MM.1S (cell line): Measurements from ENCODE around the gene HBP1.

Source experiments
- DNase-seq: peaks from one replicate; pipeline ENCODE4 v3.0.0-alpha.2; 2015
- H2AFZ ChIP-seq: fragments of 300-600 bp; sonication (generic); 2 replicates; pipeline ENCODE4 v1.6.0; 2016; ENCODE audit warnings: antibody characterized with exemption, low read length
- H3F3A ChIP-seq: fragments of 300-600 bp; sonication (generic); 2 replicates; pipeline ENCODE4 v1.6.1; 2016; ENCODE audit warnings: mild to moderate bottlenecking, antibody characterized with exemption, low read length, moderate library complexity, mixed read lengths; ENCODE audit not compliant: insufficient read depth
- H3K27ac ChIP-seq: fragments of 300-600 bp; sonication (generic); 2 replicates; pipeline ENCODE4 v1.5.1; 2016; ENCODE audit warnings: mild to moderate bottlenecking, low read length
- H3K27me3 ChIP-seq: fragments of 300-600 bp; sonication (generic); replicated peaks from 2 replicates; pipeline ENCODE4 v1.6.0; 2016; ENCODE audit warnings: low read length; ENCODE audit not compliant: insufficient read depth
- H3K36me3 ChIP-seq: fragments of 300-600 bp; sonication (generic); replicated peaks from 2 replicates; pipeline ENCODE4 v1.6.1; 2016; ENCODE audit warnings: mild to moderate bottlenecking, low read length, mixed read lengths; ENCODE audit not compliant: insufficient read depth
- H3K4me1 ChIP-seq: fragments of 300-600 bp; sonication (generic); 2 replicates; pipeline ENCODE4 v1.6.1; 2016; ENCODE audit warnings: low read length, mixed read lengths
- H3K4me2 ChIP-seq: fragments of 300-600 bp; sonication (generic); 2 replicates; pipeline ENCODE4 v1.6.0; 2016; ENCODE audit warnings: low read depth, low read length
- H3K4me3 ChIP-seq: fragments of 300-600 bp; sonication (generic); 2 replicates; pipeline ENCODE4 v1.5.1; 2016; ENCODE audit warnings: low read length, mixed read lengths
- H3K79me2 ChIP-seq: fragments of 300-600 bp; sonication (generic); 2 replicates; pipeline ENCODE4 v1.6.1; 2016; ENCODE audit warnings: mixed run types, low read length, mixed read lengths
- H3K9ac ChIP-seq: fragments of 300-600 bp; sonication (generic); 2 replicates; pipeline ENCODE4 v1.6.1; 2016; ENCODE audit warnings: low read length, mixed read lengths
- H3K9me2 ChIP-seq: fragments of 300-600 bp; sonication (generic); replicated peaks from 2 replicates; pipeline ENCODE4 v1.6.1; 2016; ENCODE audit warnings: mild to moderate bottlenecking, low read length, mixed read lengths; ENCODE audit not compliant: insufficient read depth
- H3K9me3 ChIP-seq: fragments of 300-600 bp; sonication (generic); replicated peaks from 2 replicates; pipeline ENCODE4 v1.6.1; 2016; ENCODE audit warnings: mild to moderate bottlenecking, low read length, mixed read lengths; ENCODE audit not compliant: insufficient read depth
- H4K20me1 ChIP-seq: fragments of 300-600 bp; sonication (generic); 2 replicates; pipeline ENCODE4 v1.6.1; 2016; ENCODE audit warnings: mild to moderate bottlenecking, low read length, moderate library complexity, mixed read lengths; ENCODE audit not compliant: insufficient read depth
- CTCF ChIP-seq: fragments of 300-600 bp; sonication (generic); IDR thresholded peaks from 2 replicates; pipeline ENCODE4 v1.5.1; 2016; ENCODE audit warnings: antibody characterized with exemption, low read length, mixed read lengths
- EZH2 ChIP-seq: fragments of 300-600 bp; sonication (generic); optimal IDR thresholded peaks from 2 replicates; pipeline ENCODE3; 2017; ENCODE audit warnings: low read depth, mild to moderate bottlenecking, antibody characterized with exemption, low read length, mixed read lengths
- EZH2phosphoT487 ChIP-seq: fragments of 300-600 bp; sonication (generic); IDR thresholded peaks from 2 replicates; pipeline ENCODE4 v1.6.1; 2018; ENCODE audit warnings: antibody characterized with exemption, low read length

The HBP1 gene

GRCh38 chr7:107173691-107174406, 5.0 kb downstream of the HBP1 start:
- Histone ChIP-seq H3K9me2 (no peaks in the 10 kb centered on the region), H3K27ac (no peak overlapping the region), H3K27me3 (no peaks in the 10 kb centered on the region), H3K4me1 (peaks cover 15% of the 10 kb centered on the region), H3K9me3 (no peaks in the 10 kb centered on the region), H3K79me2 (peaks cover 82% of the 10 kb centered on the region), H3K9ac (no peak overlapping the region), H3K4me2 (no peak overlapping the region), H3K36me3 (no peaks in the 10 kb centered on the region), H4K20me1 (peaks cover 17% of the 10 kb centered on the region), H3K4me3 (no peak overlapping the region), H3F3A (peaks cover 21% of the 10 kb centered on the region), H2AFZ (no peak overlapping the region)
- DNase-seq, result no peak
- TF ChIP-seq EZH2phosphoT487, result no peak
- no peak for TF ChIP-seq CTCF
- TF ChIP-seq EZH2, result no peak

GRCh38 chr7:107179326-107180164, 10.7 kb downstream of the HBP1 start:
- Histone ChIP-seq H2AFZ (no peak overlapping the region), H3K4me1 (no peaks in the 10 kb centered on the region), H3K27me3 (no peaks in the 10 kb centered on the region), H3K36me3 (peaks cover 9% of the 10 kb centered on the region; the same call in 1 of the 2 replicates), H3F3A (peaks cover 4% of the 10 kb centered on the region; the same call in 1 of the 2 replicates), H3K9me2 (no peaks in the 10 kb centered on the region), H3K79me2 (peaks cover 45% of the 10 kb centered on the region), H3K9me3 (no peaks in the 10 kb centered on the region), H3K4me3 (no peak overlapping the region), H3K9ac (no peak overlapping the region), H3K27ac (no peak overlapping the region), H3K4me2 (no peak overlapping the region), H4K20me1 (no peaks in the 10 kb centered on the region)
- DNase-seq, result no peak
- TF ChIP-seq EZH2 (no peak), EZH2phosphoT487 (no peak)

GRCh38 chr7:107180378-107180777, 11.6 kb downstream of the HBP1 start:
- Histone ChIP-seq H3K9me2 (no peaks in the 10 kb centered on the region), H2AFZ (no peak overlapping the region), H4K20me1 (no peaks in the 10 kb centered on the region), H3K9me3 (no peaks in the 10 kb centered on the region), H3K79me2 (peaks cover 36% of the 10 kb centered on the region), H3K36me3 (peaks cover 9% of the 10 kb centered on the region; the same call in 1 of the 2 replicates), H3F3A (no peaks in the 10 kb centered on the region), H3K9ac (no peak overlapping the region), H3K27ac (no peak overlapping the region), H3K4me1 (no peaks in the 10 kb centered on the region), H3K27me3 (no peaks in the 10 kb centered on the region), H3K4me3 (no peak overlapping the region), H3K4me2 (no peak overlapping the region)
- no peak for DNase-seq
- no peak for TF ChIP-seq CTCF
- TF ChIP-seq EZH2phosphoT487, result no peak
- no peak for TF ChIP-seq EZH2
